Measurements from ENCODE around the gene MAN1B1. TPM values are rescaled to one million over a fixed set of nuclear protein-coding genes. Genes with fewer than 3 reads are reported as not detected.
A peak's percentile ranks its signal among the peaks of the same experiment; 100 is the strongest.
"Not testable (repeated sequence)": the region's sequence is repeated elsewhere in the genome, so short reads cannot be mapped to it uniquely, and the experiment has no call there.

MAN1B1 gene
- total and polyA plus RNA-seq, 7 donors, result 12.0 to 52.0 (median 28.2) TPM

GRCh38 chr9:137123468-137123837 lies 36.7 kb downstream of the MAN1B1 start:
- H3K4me3 ChIP-seq, result no peak overlapping the region
- no peak for DNase-seq
- no peaks in the 10 kb centered on the region for H3K9me3 ChIP-seq
- intact Hi-C loops (cut with DNase I), result no loop called here
- H3K27me3 ChIP-seq, result no peaks in the 10 kb centered on the region
- peaks cover 0 to 20% (median 9%) of the 10 kb centered on the region in 4 donors for H3K4me1 ChIP-seq
- WGBS, 2 donors, result 70 to 80% methylated on average over 5 of the region's 5 CpGs
- H3K36me3 ChIP-seq, result no peaks in the 10 kb centered on the region
- H3K27ac ChIP-seq, result no peak overlapping the region
- TF ChIP-seq POLR2A (IDR thresholded peaks at IDR 0.05), result no peak
- TF ChIP-seq EP300 (IDR thresholded peaks at IDR 0.05), result no peak
- TF ChIP-seq POLR2AphosphoS5 (IDR thresholded peaks at IDR 0.05), result no peak

- H3K4me3 ChIP-seq; H3K36me3 ChIP-seq; H3K9me3 ChIP-seq; H3K27ac ChIP-seq; DNase-seq; intact Hi-C loops (cut with DNase I); H3K27me3 ChIP-seq: not testable (repeated sequence)
- H3K4me1 ChIP-seq, result peaks cover 0 to 26% (median 14%) of the 10 kb centered on the region in 4 donors
- WGBS, 2 donors, result 90% methylated on average over 5 of the region's 5 CpGs
Observed at GRCh38 chr9:137123952-137124462, 37.2 kb downstream of the MAN1B1 start.

DNA sequence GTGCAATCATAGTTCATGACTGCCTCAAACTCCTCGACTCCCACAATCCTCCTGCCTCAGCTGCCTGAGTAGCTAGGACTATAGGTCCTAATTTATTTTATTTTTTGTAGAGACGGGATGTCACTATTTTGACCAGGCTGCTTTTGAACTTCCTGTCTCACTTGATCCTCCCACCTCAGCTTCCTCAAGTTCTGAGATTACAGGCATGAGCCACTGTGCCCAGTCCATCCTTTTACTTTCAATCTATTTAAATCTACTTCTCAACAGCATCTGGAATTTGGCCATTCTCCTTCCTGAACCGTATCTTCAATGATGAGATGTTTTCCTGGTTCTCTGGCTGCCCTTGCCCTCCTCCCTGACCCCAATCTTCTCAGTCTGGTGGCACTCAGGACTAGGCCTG lies 40.0 kb downstream of the MAN1B1 start:
- intact Hi-C loops (cut with DNase I), result loop anchor here (5.0 kb wide), 1 partner anchor 61 kb away; the partner anchor contains the start of genes ANAPC2 and SSNA1
- Histone ChIP-seq H3K27ac (peak overlapping the region in 2 of 4 donors; percentile 42 to 63), H3K36me3 (no peaks in the 10 kb centered on the region), H3K4me3 (no peak overlapping the region), H3K4me1 (peaks cover 0 to 33% (median 23%) of the 10 kb centered on the region in 4 donors), H3K9me3 (peaks cover 0 to 7% (median 4%) of the 10 kb centered on the region in 4 donors), H3K27me3 (peaks cover 0 to 12% (median 0%) of the 10 kb centered on the region in 3 donors)
- WGBS, 2 donors, result 28 to 55% methylated on average over 3 of the region's 3 CpGs
- no peak for DNase-seq
- TF ChIP-seq EP300 (IDR thresholded peaks at IDR 0.05), result no peak
- TF ChIP-seq POLR2AphosphoS5 (IDR thresholded peaks at IDR 0.05), result no peak
- TF ChIP-seq POLR2A (IDR thresholded peaks at IDR 0.05), result no peak
- TF ChIP-seq, protein P1, sequence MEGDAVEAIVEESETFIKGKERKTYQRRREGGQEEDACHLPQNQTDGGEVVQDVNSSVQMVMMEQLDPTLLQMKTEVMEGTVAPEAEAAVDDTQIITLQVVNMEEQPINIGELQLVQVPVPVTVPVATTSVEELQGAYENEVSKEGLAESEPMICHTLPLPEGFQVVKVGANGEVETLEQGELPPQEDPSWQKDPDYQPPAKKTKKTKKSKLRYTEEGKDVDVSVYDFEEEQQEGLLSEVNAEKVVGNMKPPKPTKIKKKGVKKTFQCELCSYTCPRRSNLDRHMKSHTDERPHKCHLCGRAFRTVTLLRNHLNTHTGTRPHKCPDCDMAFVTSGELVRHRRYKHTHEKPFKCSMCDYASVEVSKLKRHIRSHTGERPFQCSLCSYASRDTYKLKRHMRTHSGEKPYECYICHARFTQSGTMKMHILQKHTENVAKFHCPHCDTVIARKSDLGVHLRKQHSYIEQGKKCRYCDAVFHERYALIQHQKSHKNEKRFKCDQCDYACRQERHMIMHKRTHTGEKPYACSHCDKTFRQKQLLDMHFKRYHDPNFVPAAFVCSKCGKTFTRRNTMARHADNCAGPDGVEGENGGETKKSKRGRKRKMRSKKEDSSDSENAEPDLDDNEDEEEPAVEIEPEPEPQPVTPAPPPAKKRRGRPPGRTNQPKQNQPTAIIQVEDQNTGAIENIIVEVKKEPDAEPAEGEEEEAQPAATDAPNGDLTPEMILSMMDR (IDR thresholded peaks at IDR 0.05), result no peak

- Histone ChIP-seq H3K36me3 (no peaks in the 10 kb centered on the region), H3K27ac (peak overlapping the region; percentile 4 to 63 (median 32)), H3K9me3 (peaks cover 0 to 7% (median 4%) of the 10 kb centered on the region in 4 donors), H3K4me3 (peak overlapping the region in 2 of 4 donors; percentile 9 to 17), H3K27me3 (peaks cover 0 to 16% (median 0%) of the 10 kb centered on the region in 3 donors), H3K4me1 (peaks cover 0 to 31% (median 23%) of the 10 kb centered on the region in 4 donors)
- intact Hi-C loops (cut with DNase I), result loop anchor here (5.0 kb wide), 1 partner anchor 60 kb away; the partner anchor contains the start of genes ANAPC2 and SSNA1
- TF ChIP-seq, protein P1 (IDR thresholded peaks at IDR 0.05), result no peak
- no peak for TF ChIP-seq EP300 (IDR thresholded peaks at IDR 0.05)
- no peak for TF ChIP-seq POLR2AphosphoS5 (IDR thresholded peaks at IDR 0.05)
- no peak for TF ChIP-seq POLR2A (IDR thresholded peaks at IDR 0.05)
- WGBS, 2 donors, result 9 to 15% methylated on average over 24 of the region's 24 CpGs
- no peak for DNase-seq
Observed at GRCh38 chr9:137127301-137128157, 40.7 kb downstream of the MAN1B1 start.

DNA sequence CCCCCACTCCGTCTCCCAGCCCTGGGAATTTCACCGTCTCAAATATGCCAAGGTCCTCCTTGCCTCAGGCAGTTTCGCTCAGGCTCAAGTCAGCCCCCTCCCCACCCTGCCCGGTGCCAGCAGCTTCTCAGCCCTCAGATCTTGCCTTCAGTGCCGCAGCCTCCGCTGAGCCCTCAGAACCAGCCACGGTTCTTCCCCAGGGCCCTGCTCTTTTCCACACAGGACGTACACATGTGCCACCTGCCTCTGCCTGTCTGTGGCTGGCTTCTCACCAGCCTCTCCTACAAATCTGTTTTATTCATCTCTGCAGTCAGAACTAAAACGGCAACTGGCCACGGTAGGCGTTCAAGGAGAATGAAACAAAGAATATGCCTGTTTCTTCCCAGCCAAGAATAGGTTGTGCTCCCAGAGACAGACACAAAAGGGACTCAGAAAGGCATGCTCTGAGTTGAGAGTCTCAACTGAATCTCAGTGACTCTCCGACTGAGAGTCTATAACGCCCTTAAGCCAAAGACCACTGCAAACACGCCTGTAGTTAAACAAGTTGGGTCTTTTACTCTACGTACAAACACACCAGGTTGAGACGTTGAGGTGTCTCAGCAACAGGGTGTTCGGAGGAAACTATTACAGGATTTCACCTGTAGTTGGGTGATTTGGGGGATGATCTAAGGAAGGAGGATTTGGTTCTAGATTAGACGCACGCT lies 41.5 kb downstream of the MAN1B1 start:
- H3K36me3 ChIP-seq, result no peaks in the 10 kb centered on the region
- H3K27ac ChIP-seq, result peak overlapping the region in 1 of 4 donors; percentile 79
- H3K4me1 ChIP-seq, result peaks cover 0 to 31% (median 23%) of the 10 kb centered on the region in 4 donors
- peak overlapping the region in 2 of 4 donors; percentile 72 to 79 for H3K4me3 ChIP-seq
- WGBS, 2 donors, result 56 to 64% methylated on average over 19 of the region's 19 CpGs
- peaks cover 0 to 7% (median 4%) of the 10 kb centered on the region in 4 donors for H3K9me3 ChIP-seq
- TF ChIP-seq EP300 (IDR thresholded peaks at IDR 0.05) (no peak), POLR2A (IDR thresholded peaks at IDR 0.05) (no peak)
- TF ChIP-seq, protein P1 (IDR thresholded peaks at IDR 0.05), result no peak
- peaks cover 0 to 22% (median 0%) of the 10 kb centered on the region in 3 donors for H3K27me3 ChIP-seq
- intact Hi-C loops (cut with DNase I), result loop anchor here (5.0 kb wide), 1 partner anchor 59 kb away; the partner anchor contains the start of genes ANAPC2 and SSNA1
- DNase-seq, result no peak

Measured in sigmoid colon (tissue), 7 donors.